Activated T-cell treated with anti-CD3 and anti-CD28 coated beads for 24 hours (primary cell): ENCODE measurements around the gene VPS51.

Experiments used
- DNase-seq: peaks from one replicate; pipeline ENCODE4 v3.0.0-alpha.2; 2020; ENCODE audit warnings: low read depth

The VPS51 gene

DNA sequence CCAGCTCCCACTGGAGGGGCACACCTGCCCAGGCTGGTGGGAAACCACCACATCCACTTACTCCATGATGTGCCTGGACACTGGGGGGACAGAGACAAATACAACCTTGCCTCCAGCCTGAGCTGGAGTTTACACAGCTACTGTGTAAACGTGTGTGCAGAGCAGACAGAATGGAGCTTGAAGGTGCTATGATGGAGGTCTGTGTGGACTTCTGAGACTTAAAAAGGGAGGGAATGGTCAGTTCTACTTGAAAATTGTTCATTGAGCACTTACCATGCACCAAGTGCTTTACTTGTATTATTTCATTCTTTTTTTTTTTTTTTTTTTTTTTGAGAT lies 23.4 kb upstream of the VPS51 start:
- no peak for DNase-seq

DNA sequence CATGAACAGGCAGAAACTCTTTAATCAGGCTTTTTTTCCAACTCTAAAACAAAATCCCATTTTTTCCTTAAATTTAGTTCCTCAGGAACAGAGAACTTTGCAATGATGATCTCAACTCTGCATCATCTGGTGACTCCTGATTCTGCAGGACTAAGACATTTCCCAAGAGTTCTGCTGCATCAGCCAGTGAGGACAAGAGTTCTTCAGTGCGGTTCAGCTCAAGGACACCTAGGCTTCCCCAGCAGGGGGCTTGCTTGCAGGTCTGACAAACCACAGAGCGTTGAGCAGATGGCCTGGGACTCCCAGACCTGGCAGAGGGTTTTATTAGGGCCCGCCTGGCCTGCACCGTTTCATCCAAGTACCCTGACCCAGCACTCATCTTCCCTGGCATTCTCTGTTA lies 18.6 kb upstream of the VPS51 start:
- no peak for DNase-seq

- peak; percentile 54 for DNase-seq
These were observed 17.9 kb upstream of the VPS51 start for GRCh38 chr11:65078151-65078550.

DNA sequence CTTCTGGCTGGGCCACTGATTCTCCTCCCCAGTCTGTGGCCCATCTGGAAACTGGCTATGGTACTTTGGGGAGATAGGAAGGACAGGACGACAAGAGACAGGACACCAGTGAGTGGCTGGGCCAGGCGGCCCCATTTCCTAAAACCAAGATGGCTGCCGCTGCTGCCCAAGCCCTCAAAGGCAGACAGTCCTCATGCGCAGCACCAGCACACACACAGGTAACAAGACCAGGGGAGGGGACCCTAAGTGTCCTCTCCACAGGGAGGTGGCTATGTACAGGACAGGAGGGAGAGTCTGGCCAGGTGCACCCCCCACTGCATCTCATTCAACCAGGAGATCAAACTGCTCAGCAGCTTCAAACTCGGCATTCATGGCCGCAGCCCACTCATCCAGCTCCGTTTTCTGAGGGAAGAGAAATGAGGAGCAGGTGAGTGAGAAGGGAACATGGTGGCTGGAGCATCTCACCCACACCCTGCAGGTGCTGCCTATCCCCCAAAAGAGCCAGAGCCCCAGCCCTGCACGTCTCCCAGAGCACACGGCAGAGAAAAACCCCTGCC lies 17.1 kb upstream of the VPS51 start:
- DNase-seq, result no peak

GRCh38 chr11:65083134-65083833 lies 12.7 kb upstream of the VPS51 start:
- no peak for DNase-seq

DNA sequence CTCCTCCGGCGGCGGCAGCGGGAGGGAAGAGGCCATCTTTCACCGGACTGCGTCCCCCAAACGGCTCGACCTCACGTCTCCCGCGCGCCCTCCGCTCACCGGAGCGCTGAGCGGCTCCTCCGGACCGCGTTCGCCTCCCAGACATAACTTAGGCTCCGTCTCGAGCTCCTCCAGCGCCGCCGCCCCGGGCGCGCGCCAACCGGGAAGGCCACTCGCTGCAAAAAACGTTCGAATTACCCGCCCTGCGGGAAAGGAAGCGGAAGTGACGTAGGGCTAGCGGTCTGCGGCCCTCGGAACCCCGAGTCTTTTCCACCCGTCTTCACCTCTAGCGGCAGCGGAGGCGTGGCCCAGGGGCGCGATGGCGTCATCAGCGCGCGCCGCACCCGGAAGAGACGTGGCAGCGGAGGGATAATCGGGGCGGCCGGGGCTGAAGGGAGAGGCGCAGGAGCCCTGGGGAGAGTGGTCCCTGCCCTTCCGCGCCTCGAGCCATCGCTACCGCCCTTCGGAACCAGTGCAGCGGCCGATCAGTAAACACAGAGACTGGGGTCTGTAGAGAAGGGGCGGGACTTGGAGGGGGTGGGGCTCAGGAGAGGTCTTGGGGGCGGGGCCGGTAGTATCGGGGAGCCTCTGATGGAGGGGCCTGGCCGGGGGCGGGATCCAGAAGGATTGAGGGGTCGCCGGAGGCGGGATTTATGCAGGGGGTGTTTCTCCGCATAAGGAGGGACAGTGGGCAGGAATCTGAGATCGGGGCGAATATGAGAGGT lies 12.0 kb upstream of the VPS51 start, which contains the start of the genes CDCA5 and ZFPL1:
Gene CDCA5, minus strand, starts transcription at position 207 of the 764 bp plus-strand sequence. Its CDS starts 62 bp downstream, at position 145.
Gene ZFPL1, plus strand, starts transcription at position 389 of the 764 bp plus-strand sequence. CDS start 477 bp downstream, outside the sequence.
- DNase-seq, result peak; percentile 94

DNA sequence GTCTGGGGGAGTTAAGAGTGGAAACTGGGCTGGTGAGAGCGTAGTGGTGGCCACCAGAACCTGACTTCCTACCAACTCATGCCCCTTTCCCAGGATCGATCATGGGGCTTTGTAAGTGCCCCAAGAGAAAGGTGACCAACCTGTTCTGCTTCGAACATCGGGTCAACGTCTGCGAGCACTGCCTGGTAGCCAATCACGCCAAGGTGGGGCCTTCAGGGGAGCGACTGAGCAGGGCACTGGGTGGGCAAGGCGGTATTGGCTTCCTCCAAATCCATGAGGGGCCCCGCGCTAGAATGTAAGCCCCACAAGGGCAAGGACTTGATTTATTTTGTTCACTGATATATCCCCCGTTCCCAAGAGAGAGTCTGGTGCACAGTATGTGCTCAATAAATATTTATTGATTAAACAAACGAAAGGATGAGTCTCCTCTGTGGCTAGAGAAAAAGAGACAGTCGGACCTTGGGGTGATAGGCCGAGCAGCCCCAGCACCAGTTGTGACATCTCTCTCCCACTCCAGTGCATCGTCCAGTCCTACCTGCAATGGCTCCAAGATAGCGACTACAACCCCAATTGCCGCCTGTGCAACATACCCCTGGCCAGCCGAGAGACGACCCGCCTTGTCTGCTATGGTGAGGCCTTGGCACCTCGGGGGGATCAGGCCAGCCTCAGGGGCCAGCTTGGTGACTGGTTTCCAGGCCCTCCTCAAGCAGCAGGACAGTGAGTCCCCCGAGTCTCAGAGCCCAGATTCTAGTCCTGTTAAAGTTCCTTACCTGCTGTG lies 11.2 kb upstream of the VPS51 start:
- DNase-seq, result no peak

DNA sequence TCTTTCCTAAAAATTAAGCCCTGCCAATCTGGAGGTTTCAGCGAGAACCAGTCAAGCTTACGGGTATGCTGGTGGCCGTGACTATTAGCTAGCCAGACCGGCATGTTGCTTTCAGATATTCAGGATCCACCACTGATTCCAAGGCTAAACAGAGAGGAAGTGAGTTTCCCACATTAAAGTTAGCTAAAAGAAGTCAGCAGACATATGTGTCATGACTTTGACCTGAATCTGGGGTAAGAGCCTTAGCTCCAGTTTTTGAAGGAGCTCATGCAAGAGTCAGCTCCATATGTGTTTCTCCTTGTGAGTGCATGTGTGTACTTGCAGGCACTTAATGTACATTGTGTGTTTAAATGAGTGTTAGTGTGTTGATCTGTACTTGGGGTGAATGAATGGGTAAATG lies 10.6 kb upstream of the VPS51 start:
- DNase-seq, result no peak

- DNase-seq, result no peak
These were observed 9.2 kb upstream of the VPS51 start for GRCh38 chr11:65086809-65087208.

DNA sequence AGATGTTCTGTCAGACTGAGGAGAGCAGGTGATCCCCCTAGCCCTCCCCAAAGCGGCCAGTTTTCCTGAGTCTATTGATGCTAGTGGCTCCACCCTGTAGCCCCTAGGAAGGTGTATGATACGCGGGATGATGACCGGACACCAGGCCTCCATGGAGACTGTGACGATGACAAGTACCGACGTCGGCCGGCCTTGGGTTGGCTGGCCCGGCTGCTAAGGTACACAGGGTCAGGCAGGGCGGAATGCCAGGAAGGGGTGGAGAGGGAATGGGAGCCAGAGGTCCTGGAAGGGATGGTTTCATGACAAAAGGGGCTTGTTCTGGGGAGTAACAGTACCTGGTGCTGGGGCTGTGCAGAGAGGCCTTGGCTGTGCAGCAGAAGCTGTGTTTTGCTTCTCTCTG lies 8.8 kb upstream of the VPS51 start:
- no peak for DNase-seq

DNA sequence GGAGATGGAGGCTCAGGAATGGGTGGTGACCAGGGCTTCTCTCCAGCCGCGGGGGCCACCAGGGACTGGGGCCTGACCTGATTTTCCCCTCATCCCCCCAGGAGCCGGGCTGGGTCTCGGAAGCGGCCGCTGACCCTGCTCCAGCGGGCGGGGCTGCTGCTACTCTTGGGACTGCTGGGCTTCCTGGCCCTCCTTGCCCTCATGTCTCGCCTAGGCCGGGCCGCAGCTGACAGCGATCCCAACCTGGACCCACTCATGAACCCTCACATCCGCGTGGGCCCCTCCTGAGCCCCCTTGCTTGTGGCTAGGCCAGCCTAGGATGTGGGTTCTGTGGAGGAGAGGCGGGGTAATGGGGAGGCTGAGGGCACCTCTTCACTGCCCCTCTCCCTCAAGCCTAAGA lies 8.2 kb upstream of the VPS51 start:
- DNase-seq, result no peak

- no peak for DNase-seq
These were observed 6.4 kb upstream of the VPS51 start for GRCh38 chr11:65089621-65090020.

DNA sequence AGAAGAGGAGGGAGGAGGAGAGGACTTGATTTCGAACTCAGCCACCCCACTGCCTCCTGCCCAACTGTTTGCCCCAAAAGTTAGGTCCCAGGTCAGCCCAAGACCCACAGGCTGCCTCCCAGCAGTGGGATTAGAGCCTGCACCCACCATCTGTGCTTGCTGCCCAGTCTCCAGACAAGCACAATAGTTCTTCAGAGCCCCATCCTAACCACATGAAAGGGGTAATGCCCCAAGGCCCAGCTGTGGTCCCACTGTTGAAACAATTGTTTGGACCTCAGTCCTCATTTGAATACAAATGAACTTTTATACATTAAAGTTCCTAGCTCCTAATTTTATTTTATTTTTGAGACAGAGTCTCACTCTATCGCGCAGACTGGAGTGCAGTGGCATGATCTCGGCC lies 5.4 kb upstream of the VPS51 start:
- no peak for DNase-seq

DNA sequence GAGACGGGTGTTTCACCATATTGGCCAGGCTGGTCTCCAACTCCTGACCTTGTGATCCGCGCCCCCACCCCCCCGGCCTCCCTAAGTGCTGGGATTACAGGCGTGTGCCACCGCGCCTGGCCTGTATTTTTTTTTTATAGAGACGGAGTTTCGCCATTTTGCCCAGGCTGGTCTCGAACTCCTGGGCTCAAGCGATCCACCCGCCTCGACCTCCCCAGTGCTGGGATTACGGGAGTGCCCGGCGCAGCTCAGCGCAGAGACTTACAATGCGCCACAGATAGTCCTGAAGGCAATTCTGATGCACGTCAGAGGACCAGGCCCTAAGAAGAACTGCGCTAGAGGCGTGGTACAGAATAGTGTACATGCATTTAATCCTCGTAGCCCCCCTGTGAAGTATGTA lies 587 bp upstream of the VPS51 start:
- DNase-seq, result no peak

GRCh38 chr11:65096926-65097325 lies 912 bp downstream of the VPS51 start:
- DNase-seq, result no peak

DNA sequence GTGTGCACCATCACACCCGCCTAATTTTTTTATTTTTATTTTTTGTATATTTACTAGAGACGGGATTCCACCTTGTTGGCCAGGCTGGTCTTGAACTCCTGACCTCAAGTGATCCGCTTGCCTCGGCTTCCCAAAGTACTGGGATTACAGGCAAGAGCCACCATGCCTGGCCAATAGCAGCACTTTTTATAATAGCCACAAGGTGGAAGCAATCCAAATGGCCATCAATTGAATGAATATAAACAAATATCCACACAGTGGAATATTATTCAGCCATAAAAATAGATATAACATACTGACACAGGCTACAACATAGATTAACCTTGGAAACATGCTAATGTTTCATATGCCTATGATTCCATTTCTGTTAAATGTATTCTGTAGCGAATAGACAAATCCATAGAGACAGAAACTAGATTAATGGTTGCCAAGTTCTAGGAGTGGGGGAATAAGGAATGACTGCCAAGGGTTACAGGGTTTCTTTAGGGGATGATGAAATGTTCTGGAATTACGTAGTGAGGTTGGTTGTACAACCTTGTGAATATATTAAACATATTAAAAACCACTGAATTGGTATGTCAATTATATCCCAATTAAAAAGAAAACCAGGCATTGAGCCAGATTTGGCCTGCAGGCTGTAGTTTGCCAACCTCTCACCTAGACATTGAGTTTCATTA lies 4.8 kb downstream of the VPS51 start:
- no peak for DNase-seq

- DNase-seq, result no peak
These were observed 6.4 kb downstream of the VPS51 start for GRCh38 chr11:65102142-65103095.

GRCh38 chr11:65103476-65103875 lies 7.5 kb downstream of the VPS51 start:
- no peak for DNase-seq

DNA sequence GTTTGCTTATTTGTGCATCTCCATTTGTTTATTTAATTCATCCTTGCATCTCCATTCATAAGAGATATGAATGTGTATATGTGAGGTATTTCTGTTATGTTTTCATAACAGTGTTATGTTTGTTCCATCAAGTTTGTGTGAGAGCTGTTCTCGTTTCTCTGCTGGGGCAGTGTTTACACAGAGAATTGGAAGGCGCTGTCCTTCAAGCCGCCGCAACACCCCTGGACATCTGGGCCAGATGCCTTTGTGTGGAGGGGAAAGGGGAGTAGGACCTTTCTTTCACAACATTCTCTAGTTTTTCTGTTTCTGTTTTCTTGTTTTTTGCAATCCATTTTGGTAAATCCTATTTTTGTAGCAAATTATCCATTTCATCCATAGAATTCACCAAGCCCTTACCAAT lies 8.6 kb downstream of the VPS51 start:
- DNase-seq, result no peak

GRCh38 chr11:65107078-65107477 lies 11.1 kb downstream of the VPS51 start:
- DNase-seq, result no peak
